GM10847 (cell line): ENCODE measurements around the gene PIAS4.

ENCODE experiments used
- POLR2A ChIP-seq: IDR thresholded peaks from 2 replicates; pipeline ENCODE4 v1.6.1; 2011; ENCODE audit not compliant: insufficient read length; ENCODE audit errors: extremely low read depth

The PIAS4 gene

DNA sequence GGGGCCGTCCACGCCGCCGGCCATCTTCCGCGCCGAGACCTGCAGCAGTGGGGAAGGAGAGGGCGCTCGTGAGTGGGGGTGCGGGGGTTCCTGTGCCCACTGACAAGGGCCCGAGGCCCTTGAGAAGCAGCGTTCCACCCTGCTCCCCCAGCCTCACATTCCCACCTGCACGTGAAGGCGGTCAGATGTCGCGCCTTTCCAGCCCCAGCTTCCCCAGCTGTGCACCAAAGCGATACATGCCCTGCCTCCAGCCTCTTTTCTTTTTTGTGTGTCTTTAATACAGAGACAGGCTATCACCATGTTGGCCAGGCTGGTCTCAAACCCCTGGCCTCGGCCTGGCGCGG lies 47.6 kb downstream of the PIAS4 start:
- TF ChIP-seq POLR2A, result no peak

- TF ChIP-seq POLR2A, result no peak
These were observed 50.6 kb downstream of the PIAS4 start for GRCh38 chr19:4057931-4058692.

DNA sequence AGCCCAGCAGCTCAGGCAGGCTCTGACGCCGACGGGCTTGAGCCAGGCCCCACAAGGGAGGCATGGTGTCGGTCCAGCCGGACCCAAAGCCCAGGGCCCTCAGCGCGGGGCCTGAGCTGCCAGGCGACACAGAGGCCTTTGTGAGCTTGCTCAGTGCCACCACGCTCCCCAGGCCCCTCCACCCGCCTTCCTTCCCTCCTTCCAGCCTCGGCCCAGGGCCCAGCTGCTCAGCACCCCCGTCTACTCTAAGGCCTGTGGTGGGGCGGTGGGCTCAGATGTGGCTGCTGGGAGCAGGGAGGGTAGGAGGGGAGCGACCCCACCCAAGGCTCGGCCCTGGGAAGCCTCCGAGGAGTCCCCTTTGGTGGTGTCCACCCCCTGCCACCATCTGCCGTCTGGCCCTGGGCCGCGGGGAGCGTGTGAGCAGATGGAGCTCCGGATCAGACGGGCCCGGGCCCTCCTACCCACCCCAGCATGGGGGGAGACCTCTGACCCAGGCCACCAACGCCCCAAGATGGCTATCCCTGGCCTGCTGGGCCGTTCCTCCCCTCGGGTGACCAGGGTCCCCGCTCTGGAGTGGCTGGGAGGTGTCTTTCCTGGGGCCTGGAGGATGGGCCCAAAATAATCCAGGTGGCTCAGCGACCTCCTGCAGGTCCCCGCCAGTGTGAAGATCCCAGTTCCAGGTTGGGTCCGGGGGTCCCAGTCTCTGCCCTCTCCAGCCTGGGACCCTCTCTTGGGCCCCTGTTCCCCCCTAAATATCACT lies 51.3 kb downstream of the PIAS4 start:
- no peak for TF ChIP-seq POLR2A

GRCh38 chr19:4059453-4059871 lies 51.9 kb downstream of the PIAS4 start:
- TF ChIP-seq POLR2A, result no peak

DNA sequence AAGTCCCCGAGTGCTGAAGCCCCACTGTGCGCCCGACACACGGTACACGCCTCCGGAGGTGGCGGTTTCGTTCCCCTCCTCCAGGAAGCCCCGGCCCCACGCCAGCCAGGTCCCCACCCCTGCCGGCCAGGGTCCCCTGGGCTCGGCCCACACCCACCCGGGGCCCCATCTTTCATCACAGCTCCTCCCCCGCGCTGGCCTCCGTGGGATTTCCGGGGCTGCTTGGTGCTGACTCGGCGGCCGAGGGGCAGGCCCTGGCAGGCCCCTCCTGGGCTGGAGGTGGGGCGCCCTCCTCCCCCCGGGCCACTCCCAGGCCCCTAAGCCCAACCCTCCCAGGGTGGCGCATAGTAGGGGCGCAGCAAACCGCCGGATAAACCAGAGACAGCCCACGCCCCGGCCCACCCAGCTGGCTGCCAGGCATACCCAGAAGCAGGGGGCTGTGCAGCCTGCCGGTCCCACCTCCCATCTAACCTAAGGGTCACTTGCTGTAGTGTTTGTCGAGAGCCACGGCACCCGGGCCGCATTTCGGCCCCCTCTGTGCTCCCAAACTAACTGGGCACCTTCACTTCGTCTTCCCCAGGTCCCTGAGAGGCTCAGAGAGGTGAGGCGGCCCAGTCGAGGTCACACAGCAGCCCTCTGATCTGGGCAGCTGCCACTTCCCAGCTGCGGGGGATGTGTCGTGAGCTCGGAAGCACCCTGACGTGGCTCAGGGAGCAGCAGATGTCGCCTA lies 52.5 kb downstream of the PIAS4 start:
- no peak for TF ChIP-seq POLR2A

DNA sequence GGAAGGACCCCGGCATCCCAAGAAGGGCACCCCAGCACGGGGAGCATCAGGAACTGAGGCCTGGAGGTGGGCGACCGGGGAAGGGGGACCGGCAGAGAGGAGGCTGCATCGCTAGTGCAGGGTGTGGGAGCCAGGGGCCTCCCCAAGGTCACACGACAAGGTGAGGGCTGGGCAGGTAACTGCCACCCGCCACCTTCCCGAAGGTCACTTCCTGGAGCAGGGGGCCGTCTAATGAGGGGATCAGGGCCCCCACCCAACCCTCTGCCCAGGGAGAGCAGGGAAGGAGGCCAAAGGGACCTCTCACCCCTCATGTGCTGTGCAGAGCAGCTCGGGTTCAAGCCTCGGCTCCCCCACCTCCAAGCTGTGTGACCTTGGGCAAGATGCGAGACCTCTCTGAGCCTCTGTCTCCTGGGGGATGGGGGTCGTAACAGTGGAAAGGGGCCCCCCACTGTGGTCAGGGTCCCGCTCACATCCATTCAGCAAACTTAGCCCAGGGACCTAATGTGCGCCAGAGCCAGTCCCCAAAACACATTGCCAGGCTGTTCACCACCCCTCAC lies 53.2 kb downstream of the PIAS4 start:
- TF ChIP-seq POLR2A, result no peak

- no peak for TF ChIP-seq POLR2A
These were observed 53.7 kb downstream of the PIAS4 start for GRCh38 chr19:4061178-4061682.

- no peak for TF ChIP-seq POLR2A
These were observed 54.3 kb downstream of the PIAS4 start for GRCh38 chr19:4061683-4062418.

DNA sequence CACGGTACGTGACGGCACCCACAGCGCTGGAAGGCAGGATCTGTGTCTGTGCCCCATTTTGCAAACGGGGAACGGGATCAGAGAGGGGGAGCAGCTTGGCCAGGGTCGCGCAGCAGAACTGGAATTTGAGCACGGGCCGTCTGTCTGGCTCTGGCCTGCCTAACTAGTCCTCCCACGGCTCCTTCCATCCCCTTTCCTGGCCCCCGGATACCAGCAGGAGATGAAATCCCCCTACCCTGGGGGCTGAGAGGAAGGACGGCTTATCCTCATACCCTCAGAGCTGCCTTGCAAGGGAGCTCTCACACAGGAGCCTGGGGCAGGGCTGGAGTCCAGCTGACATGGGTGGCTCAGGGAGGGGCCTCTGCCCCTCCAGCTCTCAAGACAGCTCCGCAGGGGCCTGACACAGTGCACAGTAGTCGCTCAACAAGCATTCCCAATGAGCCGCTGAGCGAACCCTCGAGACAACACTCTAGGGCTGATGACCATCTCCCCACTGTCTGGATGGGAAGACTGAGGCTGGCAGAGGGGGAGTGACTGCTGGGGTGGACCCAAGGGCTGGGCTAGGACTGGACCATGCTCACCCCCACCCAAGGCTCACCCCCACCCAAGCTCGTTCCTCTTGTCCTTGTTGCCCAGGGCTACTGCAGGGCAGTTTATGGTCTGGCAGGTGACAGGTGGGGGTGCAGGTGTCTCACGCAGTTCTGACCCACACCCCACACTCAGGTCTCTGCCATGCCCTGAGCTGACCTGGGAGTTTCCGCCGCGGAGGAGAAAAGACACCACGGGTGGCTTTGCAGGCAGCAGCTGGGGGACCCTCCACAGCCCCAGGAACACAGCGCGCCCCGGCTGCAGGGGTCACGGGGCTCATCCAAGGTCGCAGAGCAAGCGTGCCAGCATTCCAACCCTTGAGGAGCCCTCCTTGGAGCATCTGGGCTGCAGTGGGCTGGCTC lies 55.2 kb downstream of the PIAS4 start:
- no peak for TF ChIP-seq POLR2A

DNA sequence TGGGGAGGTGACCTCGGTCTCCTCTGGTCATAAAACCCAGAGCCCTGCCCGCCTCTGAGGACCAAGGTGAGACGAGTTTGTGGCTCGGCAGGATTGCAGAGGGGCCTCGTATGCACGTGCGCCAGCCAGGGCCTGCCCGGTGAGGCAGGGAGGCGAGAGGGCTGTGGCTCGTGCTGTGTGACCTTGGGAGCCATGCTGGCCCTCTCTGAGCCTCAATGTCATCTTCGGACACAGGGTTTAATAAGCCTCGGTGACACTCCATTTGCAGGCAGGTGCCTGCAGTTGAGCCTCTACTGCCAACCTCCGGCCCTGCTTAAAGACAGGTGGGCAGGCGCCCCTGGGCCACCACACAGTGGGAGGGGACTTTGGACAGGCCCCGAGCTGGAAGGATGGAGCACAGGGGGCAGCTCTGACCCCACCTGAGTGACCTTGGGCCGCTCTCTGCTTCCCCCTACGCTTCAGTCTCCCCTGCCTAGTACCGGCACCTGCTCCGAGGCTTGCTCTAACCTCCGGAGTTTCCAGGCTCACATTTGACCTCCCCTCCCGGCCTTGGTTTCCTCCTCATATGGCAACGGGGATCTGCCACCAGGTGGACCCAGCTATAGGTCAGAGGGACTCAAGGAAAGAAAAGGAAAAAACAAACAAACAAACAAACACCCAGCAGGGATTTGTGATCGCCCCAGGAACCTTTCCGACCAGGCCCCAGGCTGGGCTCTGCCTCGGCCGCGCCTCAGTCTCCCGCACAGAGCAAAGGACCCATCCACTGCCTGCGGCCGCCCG lies 56.0 kb downstream of the PIAS4 start:
- no peak for TF ChIP-seq POLR2A

DNA sequence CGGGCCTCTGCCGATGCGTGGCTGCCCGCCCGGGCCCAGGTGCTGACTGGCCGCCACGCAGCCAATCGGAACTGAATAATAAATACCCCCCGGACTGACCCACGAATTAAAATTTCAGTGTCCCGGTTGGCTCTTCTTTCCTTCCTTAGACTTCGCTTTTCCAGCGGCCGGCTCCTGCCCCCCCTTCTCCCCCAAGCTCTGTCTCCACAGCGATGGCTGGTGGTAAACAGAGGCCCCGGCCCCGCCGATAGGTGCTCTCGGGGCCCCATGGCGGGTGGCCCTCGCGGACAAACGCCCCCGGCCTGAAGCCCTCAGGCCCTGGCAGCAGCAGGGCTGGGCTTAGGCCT lies 56.6 kb downstream of the PIAS4 start:
- TF ChIP-seq POLR2A, result no peak

DNA sequence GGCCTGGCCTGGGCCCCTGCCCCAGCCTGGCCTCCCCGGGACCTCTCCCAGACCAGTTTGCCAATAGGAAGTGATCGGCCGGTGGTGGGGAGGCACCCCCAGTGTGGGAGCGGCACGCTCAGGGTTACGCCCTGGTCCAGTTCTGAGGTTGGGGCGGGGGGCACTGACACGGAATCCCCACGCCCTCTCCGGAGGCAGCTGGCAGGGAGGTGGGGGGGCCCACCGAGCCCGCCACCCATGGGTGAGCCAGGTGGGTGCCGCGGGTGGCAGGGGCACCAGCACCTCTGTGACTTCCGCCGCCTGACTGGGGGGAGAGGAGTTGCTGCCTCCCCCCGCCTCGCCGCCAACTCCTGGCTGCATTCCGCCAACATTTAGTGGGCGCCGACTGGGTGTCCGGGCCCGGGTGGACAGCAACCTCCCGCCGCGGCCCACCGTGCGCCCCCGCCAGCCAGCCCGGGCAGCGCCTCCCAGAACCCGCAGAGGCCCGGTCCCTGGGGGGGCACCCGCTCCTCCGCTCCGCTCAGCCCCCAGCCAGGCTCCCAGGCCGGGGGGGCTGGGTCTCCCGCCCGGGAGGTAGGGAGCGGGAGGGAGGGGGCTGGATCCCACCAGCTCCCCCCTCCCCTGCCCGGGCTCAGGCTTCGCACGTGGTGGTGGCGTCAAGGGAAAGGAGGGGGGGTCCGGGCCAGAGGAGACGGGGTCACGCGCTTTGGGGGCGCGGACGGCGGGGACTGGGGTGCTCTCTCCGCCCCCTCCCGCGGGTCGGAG lies 57.1 kb downstream of the PIAS4 start:
- no peak for TF ChIP-seq POLR2A
